ENCODE data around the gene WWOX. TPM values are rescaled to one million over a fixed set of nuclear protein-coding genes. Genes with fewer than 3 reads are reported as not detected.

Gene WWOX
- total and polyA plus RNA-seq, 2 experiments from 2014 or later: 22.1 to 123 TPM

GRCh38 chr16:78290395-78290794 lies 190.9 kb downstream of the WWOX start:
- no peaks in the 10 kb centered on the region for H3K9me3 ChIP-seq (ENCODE audit: low read depth)
- H3K27me3 ChIP-seq: no peaks in the 10 kb centered on the region
- no peak for DNase-seq (ENCODE audit: low read depth in 1 of 2, low spot score in 1 of 2)
- H3K4me1 ChIP-seq (ENCODE audit: low read depth): no peaks in the 10 kb centered on the region
- no peak for TF ChIP-seq CTCF (IDR thresholded peaks at IDR 0.05; ENCODE audit: low read depth, low read length)
- no peak overlapping the region for H3K27ac ChIP-seq
- no peaks in the 10 kb centered on the region for H3K36me3 ChIP-seq
- no peak overlapping the region for H3K4me3 ChIP-seq

- no peaks in the 10 kb centered on the region for H3K9me3 ChIP-seq (ENCODE audit: low read depth)
- no peak overlapping the region for H3K27ac ChIP-seq
- H3K36me3 ChIP-seq: no peaks in the 10 kb centered on the region
- DNase-seq (ENCODE audit: low read depth in 1 of 2, low spot score in 1 of 2): no peak
- no peak for TF ChIP-seq CTCF (IDR thresholded peaks at IDR 0.05; ENCODE audit: low read depth, low read length)
- H3K4me1 ChIP-seq (ENCODE audit: low read depth): no peaks in the 10 kb centered on the region
- H3K27me3 ChIP-seq: no peaks in the 10 kb centered on the region
- no peak overlapping the region for H3K4me3 ChIP-seq
These were observed 191.6 kb downstream of the WWOX start for GRCh38 chr16:78290872-78291591.

- Histone ChIP-seq H3K4me3 (no peak overlapping the region), H3K27ac (no peak overlapping the region), H3K4me1 (ENCODE audit: low read depth) (no peaks in the 10 kb centered on the region), H3K9me3 (ENCODE audit: low read depth) (no peaks in the 10 kb centered on the region), H3K36me3 (no peaks in the 10 kb centered on the region), H3K27me3 (no peaks in the 10 kb centered on the region)
- TF ChIP-seq CTCF (IDR thresholded peaks at IDR 0.05; ENCODE audit: low read depth, low read length): no peak
- DNase-seq (ENCODE audit: low read depth in 1 of 2, low spot score in 1 of 2): no peak
These were observed 192.2 kb downstream of the WWOX start for GRCh38 chr16:78291604-78292003.

GRCh38 chr16:78292086-78292843 lies 192.8 kb downstream of the WWOX start:
- no peak for TF ChIP-seq CTCF (IDR thresholded peaks at IDR 0.05; ENCODE audit: low read depth, low read length)
- no peaks in the 10 kb centered on the region for H3K36me3 ChIP-seq
- DNase-seq (ENCODE audit: low read depth in 1 of 2, low spot score in 1 of 2): no peak
- H3K27ac ChIP-seq: no peak overlapping the region
- no peaks in the 10 kb centered on the region for H3K4me1 ChIP-seq (ENCODE audit: low read depth)
- no peak overlapping the region for H3K4me3 ChIP-seq
- no peaks in the 10 kb centered on the region for H3K27me3 ChIP-seq
- no peaks in the 10 kb centered on the region for H3K9me3 ChIP-seq (ENCODE audit: low read depth)

- no peak for DNase-seq (ENCODE audit: low read depth in 1 of 2, low spot score in 1 of 2)
- Histone ChIP-seq H3K36me3 (no peaks in the 10 kb centered on the region), H3K4me1 (ENCODE audit: low read depth) (no peaks in the 10 kb centered on the region), H3K9me3 (ENCODE audit: low read depth) (no peaks in the 10 kb centered on the region), H3K27me3 (no peaks in the 10 kb centered on the region), H3K27ac (no peak overlapping the region), H3K4me3 (no peak overlapping the region)
- TF ChIP-seq CTCF (IDR thresholded peaks at IDR 0.05; ENCODE audit: low read depth, low read length): no peak
These were observed 193.5 kb downstream of the WWOX start for GRCh38 chr16:78292844-78293380.
